ENCODE data around the gene IQGAP3. TPM values are rescaled to one million over a fixed set of nuclear protein-coding genes. Genes with fewer than 3 reads are reported as not detected.

The IQGAP3 gene
- total RNA-seq, 1 donor from 2014 or later = 9.8 TPM

- Mint-ChIP-seq H3K27me3 (ENCODE audit: low read depth) (no peaks in the 10 kb centered on the region), H3K4me3 (ENCODE audit: unreplicated experiment) (no peak overlapping the region), H3K4me1 (ENCODE audit: low read depth) (peaks cover 18% of the 10 kb centered on the region), H3K9me3 (ENCODE audit: low read depth) (no peaks in the 10 kb centered on the region), H3K27ac (ENCODE audit: unreplicated experiment) (peak overlapping the region; percentile 36), H3K36me3 (ENCODE audit: low read depth) (peaks cover 64% of the 10 kb centered on the region)
- no peak for DNase-seq (ENCODE audit: low spot score)
- TF ChIP-seq, protein P1, sequence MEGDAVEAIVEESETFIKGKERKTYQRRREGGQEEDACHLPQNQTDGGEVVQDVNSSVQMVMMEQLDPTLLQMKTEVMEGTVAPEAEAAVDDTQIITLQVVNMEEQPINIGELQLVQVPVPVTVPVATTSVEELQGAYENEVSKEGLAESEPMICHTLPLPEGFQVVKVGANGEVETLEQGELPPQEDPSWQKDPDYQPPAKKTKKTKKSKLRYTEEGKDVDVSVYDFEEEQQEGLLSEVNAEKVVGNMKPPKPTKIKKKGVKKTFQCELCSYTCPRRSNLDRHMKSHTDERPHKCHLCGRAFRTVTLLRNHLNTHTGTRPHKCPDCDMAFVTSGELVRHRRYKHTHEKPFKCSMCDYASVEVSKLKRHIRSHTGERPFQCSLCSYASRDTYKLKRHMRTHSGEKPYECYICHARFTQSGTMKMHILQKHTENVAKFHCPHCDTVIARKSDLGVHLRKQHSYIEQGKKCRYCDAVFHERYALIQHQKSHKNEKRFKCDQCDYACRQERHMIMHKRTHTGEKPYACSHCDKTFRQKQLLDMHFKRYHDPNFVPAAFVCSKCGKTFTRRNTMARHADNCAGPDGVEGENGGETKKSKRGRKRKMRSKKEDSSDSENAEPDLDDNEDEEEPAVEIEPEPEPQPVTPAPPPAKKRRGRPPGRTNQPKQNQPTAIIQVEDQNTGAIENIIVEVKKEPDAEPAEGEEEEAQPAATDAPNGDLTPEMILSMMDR (IDR thresholded peaks at IDR 0.05) = no peak
Measured at GRCh38 chr1:156477526-156478249, 94.7 kb downstream of the IQGAP3 start.

GRCh38 chr1:156476501-156477298, 95.7 kb downstream of the IQGAP3 start:
- peaks cover 60% of the 10 kb centered on the region for H3K36me3 Mint-ChIP-seq (ENCODE audit: low read depth)
- TF ChIP-seq, protein P1 (IDR thresholded peaks at IDR 0.05) = no peak
- peaks cover 21% of the 10 kb centered on the region for H3K4me1 Mint-ChIP-seq (ENCODE audit: low read depth)
- peak overlapping the region; percentile 36 for H3K27ac Mint-ChIP-seq (ENCODE audit: unreplicated experiment)
- DNase-seq (ENCODE audit: low spot score) = no peak
- H3K4me3 Mint-ChIP-seq (ENCODE audit: unreplicated experiment) = no peak overlapping the region
- H3K27me3 Mint-ChIP-seq (ENCODE audit: low read depth) = no peaks in the 10 kb centered on the region
- no peaks in the 10 kb centered on the region for H3K9me3 Mint-ChIP-seq (ENCODE audit: low read depth)

DNA sequence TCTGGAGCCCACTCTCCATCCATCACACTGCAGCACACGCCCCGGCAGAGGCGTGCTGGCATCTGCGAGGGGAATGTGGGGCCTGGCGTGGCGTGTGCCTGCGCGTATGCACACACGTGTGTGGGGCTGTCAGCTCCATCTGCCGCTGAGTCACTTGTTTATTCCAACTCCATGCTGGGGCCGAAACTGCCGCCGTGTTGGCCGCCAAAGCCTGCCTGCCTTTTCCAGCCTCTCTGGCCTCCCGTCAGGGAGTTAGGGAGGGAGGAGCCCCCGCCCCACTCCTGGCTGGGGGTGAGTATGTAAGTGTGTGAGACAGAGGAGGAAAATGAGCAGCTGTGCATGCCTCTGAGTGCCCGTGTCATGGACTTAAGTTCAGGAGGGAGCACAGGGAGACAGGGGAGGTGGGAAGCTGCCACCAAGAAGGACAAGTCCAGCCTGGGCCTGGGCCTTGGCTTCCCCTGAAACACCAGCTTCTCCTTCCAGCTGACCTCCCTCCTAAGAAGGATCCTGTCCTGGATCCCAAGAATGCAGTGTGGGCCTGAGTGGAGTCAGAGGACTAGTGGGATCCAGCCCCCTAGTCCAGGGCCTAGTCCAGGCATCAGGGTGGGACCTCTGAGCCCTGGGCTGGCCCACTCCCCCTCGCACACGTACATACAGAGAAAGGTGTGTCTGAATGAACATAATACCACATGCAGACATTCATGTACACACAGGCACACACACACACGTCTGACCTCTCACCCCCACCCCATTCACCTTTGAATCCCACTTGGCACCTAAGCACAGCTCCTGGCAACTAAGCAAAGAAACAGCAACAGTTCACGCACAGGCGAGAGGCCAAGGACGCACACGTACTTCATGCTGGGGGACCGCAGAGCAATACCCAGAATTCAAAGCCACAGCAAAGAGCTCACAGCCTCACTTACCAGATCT, 96.5 kb downstream of the IQGAP3 start:
- H3K27me3 Mint-ChIP-seq (ENCODE audit: low read depth) = no peaks in the 10 kb centered on the region
- DNase-seq (ENCODE audit: low spot score) = peak; percentile 54
- H3K27ac Mint-ChIP-seq (ENCODE audit: unreplicated experiment) = peak overlapping the region; percentile 75
- peaks cover 22% of the 10 kb centered on the region for H3K4me1 Mint-ChIP-seq (ENCODE audit: low read depth)
- H3K4me3 Mint-ChIP-seq (ENCODE audit: unreplicated experiment) = no peak overlapping the region
- TF ChIP-seq, protein P1 (IDR thresholded peaks at IDR 0.05) = no peak
- peaks cover 54% of the 10 kb centered on the region for H3K36me3 Mint-ChIP-seq (ENCODE audit: low read depth)
- no peaks in the 10 kb centered on the region for H3K9me3 Mint-ChIP-seq (ENCODE audit: low read depth)

Other genes starting within 250 kb of the IQGAP3 start
- 159 to 204 TPM (median 161 TPM) in 3 replicates for gene CCT3, start 234.3 kb downstream of the IQGAP3 start, total RNA-seq
- not detected in 3 replicates for gene TSACC, start 234.0 kb downstream of the IQGAP3 start, total RNA-seq
- gene RHBG, start 203.4 kb downstream of the IQGAP3 start, total RNA-seq = not detected in 3 replicates
- 42.3 to 64.7 TPM (median 62.0 TPM) in 3 replicates for gene MEF2D, start 71.8 kb downstream of the IQGAP3 start, total RNA-seq
- not detected in 3 replicates for gene TTC24, start 7.2 kb upstream of the IQGAP3 start, total RNA-seq
- gene NAXE, start 19.2 kb upstream of the IQGAP3 start, total RNA-seq = 54.8 to 59.6 TPM (median 56.2 TPM) in 3 replicates
- gene GPATCH4, start 28.9 kb upstream of the IQGAP3 start, total RNA-seq = 14.4 to 21.6 TPM (median 16.4 TPM) in 3 replicates
- 0.36 TPM in 1 of 3 replicates, not detected in the others for gene HAPLN2, start 46.9 kb upstream of the IQGAP3 start, total RNA-seq
- gene BCAN, start 69.6 kb upstream of the IQGAP3 start, total RNA-seq = 1.3 TPM in 1 of 3 replicates, not detected in the others
- 6.0 to 11.6 TPM (median 6.9 TPM) in 3 replicates for gene NES, start 104.8 kb upstream of the IQGAP3 start, total RNA-seq
- gene CRABP2, start 133.0 kb upstream of the IQGAP3 start, total RNA-seq = 88.7 to 193 TPM (median 93.5 TPM) in 3 replicates
- 11.4 to 17.1 TPM (median 14.1 TPM) in 3 replicates for gene METTL25B, start 155.9 kb upstream of the IQGAP3 start, total RNA-seq
- 22.3 to 45.7 TPM (median 23.7 TPM) in 3 replicates for gene ISG20L2, start 156.2 kb upstream of the IQGAP3 start, total RNA-seq
- 38.6 to 58.3 TPM (median 40.3 TPM) in 3 replicates for gene MRPL24, start 168.5 kb upstream of the IQGAP3 start, total RNA-seq
- 136 to 143 TPM (median 140 TPM) in 3 replicates for gene HDGF, start 179.1 kb upstream of the IQGAP3 start, total RNA-seq
- 57.0 to 61.7 TPM (median 60.9 TPM) in 3 replicates for gene PRCC, start 195.0 kb upstream of the IQGAP3 start, total RNA-seq
- not detected in 3 replicates for gene SH2D2A, start 244.3 kb upstream of the IQGAP3 start, total RNA-seq